Uterus (tissue), 2 donors: ENCODE data around the gene IKBKG.

Experiments used
- CTCF ChIP-seq, 4 experiments: fragments of 200-600 bp in 2 of 4; fragments of 450-650 bp in 2 of 4; sonication (generic) in 2 of 4; IDR thresholded peaks; one replicate each; pipeline ENCODE4 v1.5.1; 2016 to 2019; ENCODE audit warnings: antibody characterized with exemption in 4 of 4, mild to moderate bottlenecking in 2 of 4, moderate library complexity in 1 of 4
- POLR2A ChIP-seq, 2 donors: fragments of 450-650 bp; IDR thresholded peaks; one replicate each; pipeline ENCODE4 v1.6.1; 2016; ENCODE audit warnings: antibody characterized with exemption in 2 of 2, mild to moderate bottlenecking in 1 of 2, moderate library complexity in 1 of 2

- TF ChIP-seq CTCF (IDR thresholded peaks at IDR 0.05): no peak
- TF ChIP-seq POLR2A (IDR thresholded peaks at IDR 0.05): no peak
These were observed 40.7 kb upstream of the IKBKG start for GRCh38 chrX:154506483-154507332.
